ENCODE measurements around the gene UBE2H.
"Not testable (repeated sequence)": the region's sequence is repeated elsewhere in the genome, so short reads cannot be mapped to it uniquely, and the experiment has no call there.

Gene UBE2H

DNA sequence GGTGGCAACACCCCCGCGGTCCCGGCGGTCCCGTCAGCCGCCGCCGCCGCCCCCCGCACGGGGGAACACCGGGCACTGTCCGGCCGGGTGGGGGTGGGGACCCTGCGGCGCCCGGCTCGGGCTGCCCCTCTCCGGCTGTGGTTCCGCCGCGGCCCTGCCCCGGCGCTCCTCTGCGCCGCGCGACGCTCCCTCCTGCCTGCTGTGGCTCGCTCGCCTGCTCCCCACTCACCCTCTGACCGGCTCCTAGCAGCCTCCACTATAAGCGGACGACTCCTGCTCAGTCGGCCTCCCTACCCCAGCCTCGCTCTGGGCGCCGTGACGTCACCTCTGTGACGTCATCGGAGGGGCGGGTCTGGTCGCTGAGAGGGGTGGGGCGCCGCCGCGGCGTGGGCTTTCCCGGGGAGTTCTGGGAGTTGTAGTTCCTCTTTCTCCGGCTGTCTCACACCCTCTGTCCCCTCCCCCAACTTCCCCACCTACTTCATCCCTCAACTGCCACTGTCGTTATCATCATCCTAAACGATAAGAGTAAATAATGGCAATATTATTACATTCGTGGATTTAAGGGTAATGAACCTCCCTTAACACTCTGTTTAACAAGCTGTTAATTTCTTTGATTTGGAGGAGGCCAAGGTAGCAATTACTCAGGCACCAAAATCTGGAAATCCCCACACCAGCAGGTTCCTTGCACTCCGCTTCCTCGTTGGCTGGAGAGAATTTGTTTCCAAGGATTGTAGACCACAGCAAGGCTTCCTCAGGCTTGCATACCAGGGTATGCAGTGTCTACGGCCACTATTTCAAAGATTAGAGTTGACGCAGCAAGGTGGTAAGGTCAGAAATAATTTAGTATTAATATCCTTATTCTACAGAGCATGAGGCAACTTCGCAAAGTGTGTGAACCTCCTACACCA, at the start of gene UBE2H:
Gene UBE2H (minus strand): TSS at position 308 of the 908 bp plus-strand sequence. CDS start 405 bp downstream, outside the sequence.
- DNase-seq (ENCODE audit: low read depth in 1 of 2, low spot score in 1 of 2): peak; percentile 85 to 90

DNA sequence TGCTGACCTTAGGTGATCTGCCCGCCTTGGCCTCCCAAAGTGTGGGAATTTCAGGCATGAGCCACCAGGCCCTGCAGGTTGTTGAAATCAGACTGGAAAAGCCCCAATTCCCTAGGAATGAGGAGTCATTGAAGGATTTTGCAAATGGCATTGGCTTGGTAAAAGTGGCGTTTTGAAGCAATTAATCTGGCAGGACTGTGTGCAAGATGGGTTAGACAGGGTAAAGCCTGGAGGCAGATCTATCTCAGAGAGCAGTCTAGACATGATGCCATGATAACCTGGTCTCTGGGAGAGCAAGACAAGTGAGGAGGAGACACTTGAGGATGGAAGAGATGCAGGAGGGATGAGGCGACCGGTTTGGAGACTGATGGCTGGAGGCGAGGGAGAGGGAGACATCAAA, 45.7 kb upstream of the UBE2H start:
- no peak for DNase-seq (ENCODE audit: low read depth in 1 of 2, low spot score in 1 of 2)

DNA sequence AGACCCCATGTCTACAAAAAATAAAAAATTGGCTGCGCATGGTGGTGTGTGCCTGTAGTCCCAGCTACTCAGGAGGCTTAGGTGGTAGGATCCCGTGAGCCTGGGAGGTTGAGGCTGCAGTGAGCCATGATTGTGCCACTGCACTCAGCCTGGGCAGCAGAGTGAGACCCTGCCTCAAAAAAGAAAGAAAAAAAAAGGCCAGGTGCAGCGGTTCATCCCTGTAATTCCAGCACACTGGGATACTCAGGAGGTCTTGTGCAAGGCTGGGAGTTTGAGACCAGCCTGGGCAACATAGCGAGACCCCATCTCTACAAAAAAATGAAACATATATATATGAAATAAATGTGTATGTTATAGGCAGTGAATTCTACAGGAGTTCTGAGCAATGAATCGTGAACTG, 44.5 kb upstream of the UBE2H start:
- DNase-seq (ENCODE audit: low read depth in 1 of 2, low spot score in 1 of 2): no peak

DNA sequence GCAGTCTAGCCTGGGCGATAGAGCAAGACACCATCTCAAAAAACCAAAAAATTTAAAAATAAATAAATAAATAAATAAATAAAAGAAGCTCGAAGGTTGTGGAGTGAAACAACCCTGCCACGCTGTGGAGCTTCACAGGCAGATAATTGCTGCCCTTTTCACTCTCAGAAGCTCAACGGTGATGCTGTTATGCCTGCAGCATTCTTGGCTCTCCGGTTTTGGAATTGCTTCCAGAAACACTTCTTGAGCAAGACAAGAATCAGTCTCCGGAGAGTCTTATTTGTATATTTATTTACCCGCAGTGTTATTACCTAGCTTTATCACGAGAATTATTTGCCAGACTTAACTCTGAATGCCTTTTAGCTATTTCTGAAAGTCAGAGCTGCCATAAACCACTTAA, 40.5 kb upstream of the UBE2H start:
- DNase-seq (ENCODE audit: low read depth in 1 of 2, low spot score in 1 of 2): no peak

DNA sequence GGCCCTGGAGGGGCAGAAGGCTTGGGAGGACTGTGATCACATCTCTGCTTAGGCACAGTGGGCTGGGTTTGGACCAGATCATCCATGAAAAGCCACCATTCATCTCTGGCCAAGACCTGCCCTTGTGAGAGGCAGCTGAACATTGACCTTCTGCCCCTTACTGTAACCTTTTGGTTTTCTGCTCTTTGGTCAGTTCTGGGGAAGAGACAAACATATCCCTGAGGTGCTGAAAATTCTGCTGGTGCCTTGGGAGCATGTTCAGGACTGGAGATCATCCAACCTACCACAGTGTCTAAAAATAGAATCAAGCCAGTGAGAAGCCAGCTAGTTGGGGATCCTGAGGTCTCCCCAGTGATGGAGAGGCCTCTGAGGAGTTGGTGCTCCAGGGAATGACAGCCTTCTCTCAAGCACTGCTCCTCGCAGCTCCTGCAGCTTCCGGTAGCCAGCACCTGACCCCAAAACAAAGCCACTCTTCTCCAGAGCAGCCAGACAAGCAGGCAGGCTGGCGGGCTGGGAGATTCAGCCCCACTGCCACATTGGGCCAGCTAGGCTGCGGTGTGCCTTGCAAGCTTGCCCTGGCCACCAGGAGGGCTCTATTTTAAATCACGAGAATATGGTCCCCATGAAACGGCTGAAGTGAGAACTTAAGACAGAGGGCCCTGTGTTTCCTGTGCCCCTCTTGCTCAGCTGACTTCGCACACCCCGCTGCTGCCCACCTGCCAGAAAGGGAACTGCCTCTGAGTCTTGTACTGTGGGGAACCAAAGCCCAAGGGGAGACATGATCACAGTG, 37.8 kb upstream of the UBE2H start:
- no peak for DNase-seq (ENCODE audit: low read depth in 1 of 2, low spot score in 1 of 2)

DNA sequence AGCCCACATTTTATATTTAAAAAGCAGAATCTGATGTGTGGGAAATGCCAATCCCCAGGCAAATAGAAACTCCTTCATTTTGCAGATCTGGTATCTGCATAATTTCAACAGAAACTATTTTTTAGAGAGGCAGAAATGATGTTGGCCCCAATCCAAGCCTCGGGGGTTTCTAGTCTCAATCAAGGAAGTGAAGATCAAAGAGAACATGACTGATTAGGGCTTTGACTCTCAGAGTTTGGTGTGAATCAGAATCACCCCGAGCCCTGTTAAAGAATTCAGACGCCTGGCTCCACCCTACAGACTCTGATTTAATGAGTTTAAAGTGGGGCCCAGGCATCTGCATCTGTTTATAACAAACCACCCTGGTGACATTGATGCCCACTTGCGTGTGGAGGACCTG, 36.7 kb upstream of the UBE2H start:
- no peak for DNase-seq (ENCODE audit: low read depth in 1 of 2, low spot score in 1 of 2)

DNA sequence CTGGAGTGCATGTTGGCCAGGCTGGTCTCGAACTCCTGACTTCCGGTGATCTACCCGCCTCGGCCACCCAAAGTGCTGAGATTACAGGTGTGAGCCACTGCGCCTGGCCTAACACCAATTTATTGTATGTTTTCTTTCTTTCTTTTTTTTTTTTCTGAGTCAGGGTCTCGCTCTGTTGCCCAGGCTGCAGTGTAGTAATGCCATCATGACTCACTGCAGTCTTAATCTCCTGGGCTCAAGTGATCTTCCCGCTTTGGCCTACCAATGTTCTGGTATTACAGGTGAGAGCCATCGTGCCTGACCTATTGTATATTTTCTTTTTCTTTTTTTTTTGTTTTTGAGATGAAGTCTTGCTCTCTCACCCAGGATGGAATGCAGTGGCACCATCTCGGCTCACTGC, 33.8 kb upstream of the UBE2H start:
- no peak for DNase-seq (ENCODE audit: low read depth in 1 of 2, low spot score in 1 of 2)

DNA sequence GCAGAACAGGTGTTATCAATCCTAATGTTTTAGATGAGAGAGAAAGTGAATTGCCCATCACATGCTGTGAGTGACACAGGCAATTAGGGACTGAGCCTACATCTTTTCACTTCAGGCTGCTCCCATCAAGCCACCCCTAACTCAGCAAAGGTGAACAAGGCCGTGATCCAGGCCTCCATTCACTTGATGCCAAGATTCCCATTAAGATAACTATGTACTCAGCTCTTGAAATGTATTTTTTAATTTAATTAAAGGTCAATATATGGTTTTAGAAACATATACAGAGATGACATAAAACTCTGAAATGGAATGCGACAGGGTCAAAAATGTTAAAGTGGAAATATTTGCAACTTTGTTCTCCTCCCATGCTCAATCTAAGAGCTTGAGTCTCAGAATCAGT, 27.9 kb upstream of the UBE2H start:
- no peak for DNase-seq (ENCODE audit: low read depth in 1 of 2, low spot score in 1 of 2)

DNA sequence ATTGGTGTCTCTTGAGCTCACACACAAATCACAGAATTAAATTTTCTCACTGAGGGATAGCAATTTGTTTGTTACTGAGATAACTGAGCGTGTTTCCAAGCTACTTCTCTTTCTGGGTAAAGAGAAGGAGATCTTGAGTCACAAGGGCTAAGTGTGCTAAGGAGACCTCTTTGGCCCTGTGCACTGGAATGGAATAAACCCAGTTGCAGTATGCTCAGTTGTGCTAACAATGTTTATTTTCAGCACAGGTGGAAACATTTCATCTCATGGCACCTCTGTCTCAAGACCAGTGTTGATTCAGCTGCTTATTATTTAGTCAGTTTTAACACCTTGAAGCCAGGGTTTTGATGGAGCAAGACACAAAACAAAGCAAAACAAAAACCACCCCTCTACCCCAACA, 22.5 kb upstream of the UBE2H start:
- DNase-seq (ENCODE audit: low read depth in 1 of 2, low spot score in 1 of 2): no peak

DNA sequence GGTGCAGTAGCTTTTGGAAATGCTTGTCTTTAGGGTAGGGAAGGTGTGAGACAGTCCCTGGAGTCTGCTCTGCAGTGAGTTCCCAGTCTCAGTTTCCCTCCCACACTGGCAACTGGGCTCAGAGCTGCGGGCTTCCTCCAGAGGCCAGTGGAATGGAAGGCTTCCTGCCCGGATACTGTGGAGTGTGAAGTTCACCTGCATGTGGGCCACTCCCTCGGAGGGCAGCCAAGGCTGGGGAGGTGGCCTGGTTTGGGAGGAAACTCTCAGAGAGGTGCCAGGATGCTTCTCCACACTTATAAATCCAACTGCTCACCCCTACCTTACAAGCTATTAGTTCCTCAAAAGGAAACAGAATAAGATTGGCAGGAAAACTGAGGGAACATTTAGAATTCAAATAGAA, 18.1 kb upstream of the UBE2H start:
- DNase-seq (ENCODE audit: low read depth in 1 of 2, low spot score in 1 of 2): no peak

DNA sequence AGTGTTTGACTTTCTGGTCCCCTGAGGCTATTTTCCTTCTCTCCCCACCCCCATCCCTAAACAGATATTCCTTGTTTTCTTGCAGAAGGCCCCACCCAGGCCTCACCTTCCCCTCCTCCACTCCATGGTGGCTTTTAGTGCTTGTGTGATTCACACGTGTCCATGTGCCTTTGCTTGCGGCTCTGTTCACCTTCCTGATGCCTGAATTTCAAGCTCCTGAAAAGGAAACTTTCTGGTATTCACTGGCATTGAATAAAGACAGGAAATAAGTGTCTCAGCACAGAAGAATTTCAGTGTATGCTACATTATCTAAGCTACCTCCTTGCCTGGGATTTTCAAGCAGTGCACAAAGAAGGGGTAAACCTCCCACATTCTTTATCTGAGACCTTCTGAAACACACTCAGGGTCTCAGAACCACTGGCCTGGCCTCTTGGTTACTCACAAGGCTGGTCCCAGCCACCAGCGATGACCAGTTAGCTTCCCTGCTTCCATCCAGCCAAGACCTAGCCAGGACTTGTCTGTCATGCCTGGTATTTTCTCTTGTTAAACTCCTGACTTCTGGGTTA, 17.2 kb upstream of the UBE2H start:
- DNase-seq (ENCODE audit: low read depth in 1 of 2, low spot score in 1 of 2): no peak

DNA sequence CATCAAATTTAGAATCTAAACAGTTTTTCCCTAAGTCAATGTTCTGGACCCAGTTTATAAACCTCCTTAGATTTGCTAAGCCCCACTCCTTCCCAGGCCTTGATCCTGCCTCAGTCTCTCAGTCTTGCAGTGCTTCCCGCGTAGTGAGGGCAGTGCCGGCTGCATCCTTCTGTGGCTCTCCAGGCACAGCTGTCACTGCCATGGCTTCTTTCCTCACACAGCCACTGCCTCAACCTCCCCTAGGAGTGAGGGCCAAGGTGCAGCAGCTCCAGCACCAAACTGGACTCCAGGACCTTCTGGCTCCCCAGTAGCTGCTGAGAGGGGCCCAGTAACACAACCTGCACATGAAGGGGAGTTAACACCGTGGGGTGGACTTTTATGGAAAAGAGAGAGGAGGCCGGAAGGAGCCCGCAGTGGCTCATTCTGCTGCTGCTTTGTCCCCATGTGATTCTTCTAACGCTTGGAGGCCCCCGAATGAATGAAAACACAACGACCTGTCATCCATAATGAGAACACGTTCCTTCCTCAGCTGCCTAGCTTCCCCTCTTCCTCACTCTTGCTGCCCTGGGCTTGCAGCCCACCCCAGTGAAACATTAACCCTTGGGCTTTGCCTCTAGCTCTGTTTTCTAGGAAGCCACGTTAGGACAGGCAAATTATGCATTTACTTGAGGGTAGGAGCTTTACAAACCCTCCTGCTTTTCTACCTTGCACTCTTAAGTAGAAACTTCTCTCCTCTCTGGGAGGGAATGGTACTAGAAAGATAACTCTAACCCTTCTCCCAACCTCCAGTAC, 16.0 kb upstream of the UBE2H start:
- no peak for DNase-seq (ENCODE audit: low read depth in 1 of 2, low spot score in 1 of 2)

DNA sequence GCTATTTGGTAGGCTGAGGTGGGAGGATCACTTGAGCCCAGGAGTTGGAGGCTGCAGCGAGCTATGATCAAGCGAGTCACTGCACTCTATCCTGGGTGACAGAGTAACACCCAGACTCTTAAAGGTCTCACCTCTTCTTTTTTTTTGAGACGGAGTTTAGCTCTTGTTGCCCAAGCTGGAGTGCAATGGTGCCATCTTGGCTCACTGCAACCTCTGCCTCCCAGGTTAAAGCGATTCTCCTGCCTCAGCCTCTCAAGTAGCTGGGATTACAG, 7.4 kb upstream of the UBE2H start:
- not testable (repeated sequence) for DNase-seq (ENCODE audit: low read depth in 1 of 2, low spot score in 1 of 2)

DNA sequence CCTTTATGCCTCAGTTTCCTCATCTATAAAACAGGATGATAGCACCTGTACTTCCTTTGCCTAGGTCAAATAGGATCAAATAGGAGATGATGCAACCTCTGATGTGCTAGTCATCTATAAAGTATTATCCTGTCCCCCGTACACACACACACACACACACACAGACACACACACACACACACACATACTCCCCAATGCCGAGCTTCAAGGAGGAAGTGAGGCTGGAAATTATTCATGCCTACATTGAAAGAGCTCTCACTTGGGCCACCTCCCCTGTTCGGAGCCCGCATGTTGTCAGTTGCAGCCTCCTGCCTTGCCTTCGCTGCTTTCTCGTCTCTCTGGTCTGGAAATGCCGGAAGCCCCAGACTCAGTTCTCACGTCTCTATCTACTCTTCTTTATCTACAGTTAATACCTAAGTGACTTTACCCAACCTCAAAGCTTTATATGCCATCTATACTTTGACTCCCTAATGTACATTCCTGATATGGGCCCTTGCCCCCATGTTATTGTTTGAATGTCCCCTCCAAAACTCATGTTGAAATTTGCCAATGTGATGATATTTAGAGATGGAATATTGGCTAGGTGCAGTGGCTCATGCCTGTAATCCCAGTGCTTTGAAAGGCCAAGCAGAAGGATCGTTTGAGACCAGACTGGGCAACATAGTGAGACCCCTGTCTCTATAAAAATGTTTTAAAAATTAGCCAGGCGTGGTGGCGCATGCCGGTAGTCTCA, 6.9 kb upstream of the UBE2H start:
- DNase-seq (ENCODE audit: low read depth in 1 of 2, low spot score in 1 of 2): no peak

DNA sequence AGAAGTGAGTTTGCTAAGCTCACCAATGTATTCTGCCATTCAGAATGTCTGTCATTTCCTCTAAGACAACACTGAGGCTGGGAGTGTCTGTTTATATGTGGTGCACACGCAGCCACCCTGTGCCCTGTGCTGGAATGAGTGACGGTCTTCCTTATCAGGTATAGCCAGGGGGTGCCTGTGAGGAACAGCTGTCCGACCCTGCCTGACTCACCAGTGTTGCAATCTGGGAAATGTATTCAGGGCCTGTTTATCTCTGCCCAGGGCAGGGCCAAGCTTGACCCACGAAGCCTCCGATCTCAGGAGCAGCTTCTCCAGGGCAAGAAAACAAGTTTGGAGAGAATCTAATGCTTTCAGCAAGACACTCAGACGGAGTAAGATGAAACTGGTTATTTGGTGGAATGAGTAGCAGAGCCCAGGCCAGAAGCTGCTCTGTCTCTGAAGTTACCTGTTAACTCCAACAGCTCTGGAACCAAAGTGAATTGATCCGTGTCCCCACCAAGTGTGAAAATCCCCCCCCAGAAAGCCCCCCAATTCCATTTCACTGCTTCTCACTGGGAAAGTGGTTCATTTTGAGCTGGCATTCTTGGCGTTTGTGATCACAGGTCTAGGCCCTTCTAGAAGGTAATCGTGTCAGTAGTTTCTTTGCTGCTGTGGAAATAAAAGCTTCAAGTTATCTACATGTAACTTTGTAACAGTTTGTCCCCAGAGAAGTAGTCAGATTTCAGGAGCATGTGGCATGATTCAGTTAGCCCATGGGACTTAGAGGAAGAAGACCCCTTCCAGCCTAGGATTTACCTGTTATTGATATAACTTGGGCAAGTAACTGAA, 6.1 kb upstream of the UBE2H start:
- DNase-seq (ENCODE audit: low read depth in 1 of 2, low spot score in 1 of 2): no peak

DNA sequence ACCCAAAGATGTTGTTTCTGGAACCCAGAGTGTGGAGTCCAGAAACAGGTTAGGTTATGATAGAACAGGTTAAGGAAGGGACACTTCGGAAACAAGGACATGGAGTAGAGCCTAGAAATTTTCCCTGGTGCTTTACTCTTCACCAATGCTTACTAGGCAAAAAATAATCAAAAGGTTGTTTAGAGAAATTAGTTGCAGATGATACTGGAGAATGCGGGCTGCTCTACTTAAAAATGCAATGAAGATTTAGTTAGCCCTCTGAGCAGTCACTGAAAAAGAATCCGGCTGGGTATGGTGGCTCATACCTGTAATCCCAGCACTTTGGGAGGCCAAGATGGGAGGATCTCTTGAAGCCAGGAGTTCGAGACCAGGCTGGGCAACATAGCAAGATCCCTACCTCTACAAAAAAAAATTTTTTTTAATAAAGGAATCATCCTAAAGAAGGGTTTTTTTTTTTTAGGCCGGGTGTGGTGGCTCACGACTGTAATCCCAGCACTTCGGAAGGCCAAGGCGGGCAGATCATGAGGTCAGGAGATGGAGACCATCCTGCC, 3.3 kb upstream of the UBE2H start:
- DNase-seq (ENCODE audit: low read depth in 1 of 2, low spot score in 1 of 2): no peak

DNA sequence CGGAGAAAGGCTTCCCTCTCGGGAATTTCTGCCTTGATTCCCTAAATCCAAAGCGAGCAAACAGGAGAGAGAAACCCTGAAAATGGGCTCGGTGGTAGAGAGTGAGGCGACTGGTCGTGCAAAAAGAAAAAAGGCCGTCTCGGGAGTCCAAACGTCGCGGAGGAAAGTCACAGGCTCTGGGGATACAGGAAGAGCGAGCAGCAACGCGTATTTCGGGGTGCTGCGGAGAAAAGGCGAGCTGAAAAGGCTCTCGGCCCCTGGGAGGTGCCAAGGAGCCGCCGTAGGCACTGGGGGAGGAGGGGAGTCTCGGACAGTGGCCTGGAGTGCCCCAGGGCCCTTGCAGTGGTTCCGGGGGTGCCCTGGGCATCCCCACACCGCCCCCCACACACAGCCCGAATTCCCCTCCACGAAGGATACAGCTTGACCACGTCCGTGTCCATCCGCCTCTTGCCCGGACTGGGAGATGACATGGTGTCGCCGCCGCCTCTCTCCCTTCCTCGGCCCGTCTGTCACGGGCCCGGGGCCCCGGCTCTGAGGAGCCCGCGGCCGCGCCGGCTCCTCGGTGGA, 591 bp downstream of the UBE2H start:
- no peak for DNase-seq (ENCODE audit: low read depth in 1 of 2, low spot score in 1 of 2)

DNA sequence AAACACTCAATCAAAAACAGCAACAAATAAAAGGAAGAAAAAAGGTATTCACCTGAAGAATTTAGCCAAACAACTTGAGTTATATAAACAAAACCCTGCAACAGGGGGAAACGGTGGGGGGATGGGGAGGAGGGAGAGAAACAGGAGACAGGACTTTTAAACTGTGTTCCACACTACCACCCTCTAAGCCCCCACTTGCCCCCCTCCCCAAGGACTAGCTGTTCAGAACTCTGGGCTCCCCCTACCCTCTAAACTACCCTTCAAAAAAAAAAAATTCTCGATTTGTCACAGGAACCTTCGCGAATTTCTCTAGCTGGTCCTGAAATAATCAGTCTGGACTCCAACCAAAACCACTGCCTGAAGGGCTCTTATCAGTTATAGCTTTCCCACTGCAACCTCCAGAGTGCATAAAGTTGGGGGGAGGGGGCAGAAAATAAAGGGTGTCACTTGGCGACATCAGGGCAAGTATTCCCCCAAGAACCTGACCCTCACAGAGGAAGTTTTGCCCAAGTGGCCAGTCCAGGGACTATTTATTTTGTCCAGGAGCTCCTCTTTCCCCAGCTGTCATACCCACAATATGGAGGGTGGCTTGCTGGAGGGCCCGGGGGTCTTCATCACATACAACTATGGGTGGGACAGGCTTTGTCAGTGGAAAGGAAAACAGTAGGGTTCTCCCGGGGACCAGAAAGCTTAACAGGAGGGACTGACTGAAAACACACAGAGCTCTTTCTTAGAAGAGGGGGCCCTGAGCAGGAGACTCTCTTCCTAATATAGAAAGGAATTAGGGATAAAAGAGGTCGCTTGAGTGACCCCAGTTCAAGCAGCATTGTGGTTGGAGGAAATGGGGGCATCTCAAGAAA, 1.3 kb downstream of the UBE2H start:
- DNase-seq (ENCODE audit: low read depth in 1 of 2, low spot score in 1 of 2): no peak

DNA sequence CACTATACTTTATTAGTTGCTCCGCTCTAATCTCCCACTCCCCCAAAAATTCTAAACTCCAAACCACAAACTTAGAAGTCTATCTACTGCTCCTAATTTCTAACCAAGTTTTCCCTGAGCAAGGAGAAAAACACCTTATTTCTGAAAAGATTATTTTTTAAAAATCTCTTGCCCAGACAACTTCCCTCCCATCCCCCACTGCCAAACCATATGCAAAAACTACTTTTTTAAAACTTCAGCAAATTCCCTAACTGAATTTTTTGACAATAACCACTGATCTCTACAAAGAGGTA, 1.9 kb downstream of the UBE2H start:
- DNase-seq (ENCODE audit: low read depth in 1 of 2, low spot score in 1 of 2): no peak
